GM12864 (cell line): ENCODE results near the gene DCAF15.
A peak's percentile ranks its signal among the peaks of the same experiment; 100 is the strongest.

Experiments
- DNase-seq: peaks from one replicate; pipeline ENCODE4 v3.0.0-alpha.2; 2011; ENCODE audit warnings: low read depth
- H3K4me3 ChIP-seq: 2 replicates; pipeline ENCODE4 v1.5.1; 2011; ENCODE audit warnings: mild to moderate bottlenecking, low read depth, low read length, control low read depth
- TF ChIP-seq, protein P1 (sequence below): IDR thresholded peaks from 2 replicates; pipeline ENCODE4 v1.5.1; 2011; ENCODE audit warnings: low read depth, mild to moderate bottlenecking, moderate library complexity, low read length, control low read depth, inconsistent platforms; ENCODE audit errors: missing control alignments

DCAF15 gene

DNA sequence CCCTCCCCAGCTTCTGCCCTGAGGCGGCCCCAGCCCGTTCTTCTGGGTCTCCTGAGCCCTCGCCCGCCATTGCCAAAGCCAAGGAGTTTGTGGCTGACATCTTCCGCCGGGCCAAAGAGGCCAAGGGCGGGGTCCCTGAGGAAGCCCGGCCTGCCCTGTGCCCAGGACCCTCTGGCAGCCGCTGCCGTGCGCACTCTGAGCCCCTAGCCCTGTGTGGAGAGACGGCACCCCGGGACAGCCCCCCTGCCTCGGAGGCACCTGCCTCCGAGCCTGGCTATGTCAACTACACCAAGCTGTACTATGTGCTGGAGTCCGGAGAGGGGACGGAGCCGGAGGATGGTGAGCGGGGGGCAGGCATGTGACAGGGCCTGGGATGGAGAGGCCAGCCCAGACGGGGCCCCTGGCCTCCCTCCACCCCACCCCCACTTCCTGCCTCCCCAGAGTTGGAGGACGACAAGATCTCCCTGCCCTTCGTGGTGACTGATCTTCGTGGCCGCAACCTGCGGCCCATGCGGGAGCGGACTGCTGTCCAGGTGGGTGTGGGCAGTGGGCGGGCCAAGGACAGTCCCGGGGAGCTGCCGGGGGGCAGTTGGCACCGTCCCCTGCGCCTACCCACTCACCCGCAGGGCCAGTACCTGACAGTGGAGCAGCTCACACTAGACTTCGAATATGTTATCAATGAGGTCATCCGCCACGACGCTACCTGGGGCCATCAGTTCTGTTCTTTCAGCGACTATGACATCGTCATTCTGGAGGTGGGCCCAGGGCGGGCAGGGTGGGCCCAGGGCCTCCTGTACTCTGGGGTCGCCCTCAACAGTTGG is 7.0 kb downstream of the DCAF15 start:
- no peak for DNase-seq
- H3K4me3 ChIP-seq: no peak overlapping the region
- TF ChIP-seq, protein P1, sequence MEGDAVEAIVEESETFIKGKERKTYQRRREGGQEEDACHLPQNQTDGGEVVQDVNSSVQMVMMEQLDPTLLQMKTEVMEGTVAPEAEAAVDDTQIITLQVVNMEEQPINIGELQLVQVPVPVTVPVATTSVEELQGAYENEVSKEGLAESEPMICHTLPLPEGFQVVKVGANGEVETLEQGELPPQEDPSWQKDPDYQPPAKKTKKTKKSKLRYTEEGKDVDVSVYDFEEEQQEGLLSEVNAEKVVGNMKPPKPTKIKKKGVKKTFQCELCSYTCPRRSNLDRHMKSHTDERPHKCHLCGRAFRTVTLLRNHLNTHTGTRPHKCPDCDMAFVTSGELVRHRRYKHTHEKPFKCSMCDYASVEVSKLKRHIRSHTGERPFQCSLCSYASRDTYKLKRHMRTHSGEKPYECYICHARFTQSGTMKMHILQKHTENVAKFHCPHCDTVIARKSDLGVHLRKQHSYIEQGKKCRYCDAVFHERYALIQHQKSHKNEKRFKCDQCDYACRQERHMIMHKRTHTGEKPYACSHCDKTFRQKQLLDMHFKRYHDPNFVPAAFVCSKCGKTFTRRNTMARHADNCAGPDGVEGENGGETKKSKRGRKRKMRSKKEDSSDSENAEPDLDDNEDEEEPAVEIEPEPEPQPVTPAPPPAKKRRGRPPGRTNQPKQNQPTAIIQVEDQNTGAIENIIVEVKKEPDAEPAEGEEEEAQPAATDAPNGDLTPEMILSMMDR: no peak

DNA sequence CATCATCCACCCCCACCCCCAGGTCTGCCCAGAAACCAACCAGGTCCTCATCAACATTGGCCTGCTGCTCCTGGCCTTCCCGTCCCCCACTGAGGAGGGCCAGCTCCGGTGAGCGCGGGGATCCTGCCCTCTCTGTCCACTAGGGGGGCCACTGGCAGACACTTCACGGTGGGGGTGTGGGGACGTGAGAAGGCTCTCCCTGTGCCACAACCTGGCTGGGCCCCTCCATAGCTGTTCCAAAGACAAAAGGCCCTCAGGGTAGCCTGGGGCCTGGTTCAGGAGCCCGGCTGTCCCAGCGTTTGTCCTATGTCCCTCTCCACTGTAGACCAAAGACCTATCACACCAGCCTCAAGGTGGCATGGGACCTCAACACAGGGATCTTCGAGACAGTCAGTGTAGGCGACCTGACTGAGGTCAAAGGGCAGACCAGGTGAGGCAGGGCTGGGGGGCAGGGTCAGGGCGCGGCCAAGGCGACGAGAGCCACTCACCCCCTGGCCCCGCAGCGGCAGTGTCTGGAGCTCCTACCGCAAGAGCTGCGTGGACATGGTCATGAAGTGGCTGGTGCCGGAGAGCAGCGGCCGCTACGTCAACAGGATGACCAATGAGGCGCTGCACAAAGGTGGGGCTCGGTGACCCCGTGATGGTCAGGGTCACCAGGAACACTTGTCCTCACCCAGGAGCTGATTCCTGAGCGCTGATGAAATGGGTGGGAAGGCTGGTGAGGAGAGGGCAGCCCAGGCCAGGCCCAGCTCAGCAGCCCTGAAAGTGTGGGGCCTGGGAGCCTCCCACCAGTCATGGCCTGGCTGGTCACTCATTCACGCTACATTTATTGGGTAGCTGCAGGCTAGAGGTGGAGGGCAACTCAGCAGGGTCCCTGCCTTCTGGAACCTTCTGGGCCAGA is 7.9 kb downstream of the DCAF15 start:
- TF ChIP-seq, protein P1: peak; percentile 34
- DNase-seq: no peak
- no peak overlapping the region for H3K4me3 ChIP-seq

DNA sequence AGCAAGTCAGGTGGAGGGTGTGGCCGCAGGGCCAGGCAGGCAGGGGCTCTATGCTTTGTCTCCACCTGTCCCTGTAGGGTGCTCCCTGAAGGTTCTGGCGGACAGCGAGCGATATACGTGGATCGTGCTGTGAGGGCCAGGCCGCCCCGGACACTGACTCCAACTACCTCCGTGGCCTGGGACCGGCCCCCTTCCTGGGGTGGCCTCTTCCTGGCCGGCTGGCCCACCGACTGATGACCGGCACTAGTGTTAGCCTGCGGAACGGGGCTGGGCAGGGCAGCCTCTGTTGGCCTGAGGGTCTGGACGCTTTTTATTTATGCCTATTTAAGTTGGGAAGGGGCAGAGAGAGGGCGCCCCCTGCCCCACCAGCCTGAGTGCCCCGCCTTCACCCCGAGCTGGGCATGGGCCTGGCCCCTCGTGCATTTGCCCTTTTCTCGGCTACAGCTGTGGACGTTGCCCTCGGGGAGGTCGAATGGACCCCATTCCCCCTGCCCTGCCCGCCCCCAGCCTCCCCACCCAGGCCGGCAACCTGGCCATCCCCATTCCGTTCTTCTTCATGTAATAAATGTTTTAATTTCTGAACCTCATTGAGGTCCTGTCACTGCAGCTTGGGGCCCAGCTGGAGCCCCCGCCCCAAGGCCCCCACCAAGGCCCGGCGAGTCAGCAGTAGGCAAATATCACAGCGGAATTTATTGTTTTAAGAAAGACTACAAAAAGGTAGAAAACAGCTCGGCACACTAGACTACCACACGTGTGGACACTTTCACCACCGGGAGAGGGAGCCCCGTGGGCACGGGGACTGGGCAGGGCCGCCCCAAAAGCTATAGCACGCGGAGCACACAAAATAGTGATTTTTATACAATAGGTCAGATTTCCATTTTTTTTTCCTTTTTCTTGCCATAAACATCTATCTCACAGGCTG is 8.8 kb downstream of the DCAF15 start:
- TF ChIP-seq, protein P1: no peak
- no peak overlapping the region for H3K4me3 ChIP-seq
- no peak for DNase-seq

DNA sequence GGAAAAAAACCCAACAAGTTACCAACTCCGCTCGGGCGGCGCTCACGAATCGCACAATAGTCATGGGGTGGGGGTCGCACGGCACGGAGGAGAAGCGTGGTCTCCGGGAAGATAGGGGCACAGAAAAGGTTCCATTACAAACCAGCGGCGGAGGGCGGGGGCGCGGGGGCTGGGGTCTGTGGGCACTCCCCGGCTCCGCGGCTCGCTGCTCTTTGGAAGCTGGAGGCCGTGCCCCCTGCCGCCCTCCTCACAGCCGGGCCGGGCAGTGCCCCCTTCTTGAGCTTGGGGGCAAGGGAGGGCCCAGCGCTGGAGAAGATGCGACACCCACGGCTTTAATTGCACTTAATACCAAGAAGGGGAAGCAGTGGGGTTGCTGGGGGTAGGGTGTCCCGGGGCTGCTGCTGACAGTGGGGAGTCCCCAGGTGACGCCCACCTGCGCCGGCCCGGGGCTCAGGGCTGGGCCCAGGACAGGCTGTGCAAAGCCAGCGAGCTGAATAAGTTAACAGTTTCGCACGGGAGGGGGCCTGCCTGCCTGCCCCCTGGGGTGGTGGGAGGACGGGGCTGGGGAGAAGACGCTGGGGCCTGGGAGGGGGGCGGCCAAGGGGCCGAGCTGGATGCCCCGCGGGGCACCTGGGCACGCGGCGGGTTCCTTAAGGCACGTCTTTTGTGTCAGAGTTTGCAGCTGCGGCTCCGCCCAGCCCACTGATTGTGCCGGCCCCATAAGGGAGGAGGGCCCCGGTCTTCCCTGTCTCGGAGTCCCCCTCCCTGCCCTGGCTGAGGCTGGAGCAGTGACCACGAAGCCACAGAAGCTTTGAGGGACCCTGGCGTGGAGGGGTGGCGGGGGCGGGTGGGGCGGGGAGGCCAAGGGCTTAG is 9.8 kb downstream of the DCAF15 start:
- TF ChIP-seq, protein P1: no peak
- H3K4me3 ChIP-seq: no peak overlapping the region
- no peak for DNase-seq

DNA sequence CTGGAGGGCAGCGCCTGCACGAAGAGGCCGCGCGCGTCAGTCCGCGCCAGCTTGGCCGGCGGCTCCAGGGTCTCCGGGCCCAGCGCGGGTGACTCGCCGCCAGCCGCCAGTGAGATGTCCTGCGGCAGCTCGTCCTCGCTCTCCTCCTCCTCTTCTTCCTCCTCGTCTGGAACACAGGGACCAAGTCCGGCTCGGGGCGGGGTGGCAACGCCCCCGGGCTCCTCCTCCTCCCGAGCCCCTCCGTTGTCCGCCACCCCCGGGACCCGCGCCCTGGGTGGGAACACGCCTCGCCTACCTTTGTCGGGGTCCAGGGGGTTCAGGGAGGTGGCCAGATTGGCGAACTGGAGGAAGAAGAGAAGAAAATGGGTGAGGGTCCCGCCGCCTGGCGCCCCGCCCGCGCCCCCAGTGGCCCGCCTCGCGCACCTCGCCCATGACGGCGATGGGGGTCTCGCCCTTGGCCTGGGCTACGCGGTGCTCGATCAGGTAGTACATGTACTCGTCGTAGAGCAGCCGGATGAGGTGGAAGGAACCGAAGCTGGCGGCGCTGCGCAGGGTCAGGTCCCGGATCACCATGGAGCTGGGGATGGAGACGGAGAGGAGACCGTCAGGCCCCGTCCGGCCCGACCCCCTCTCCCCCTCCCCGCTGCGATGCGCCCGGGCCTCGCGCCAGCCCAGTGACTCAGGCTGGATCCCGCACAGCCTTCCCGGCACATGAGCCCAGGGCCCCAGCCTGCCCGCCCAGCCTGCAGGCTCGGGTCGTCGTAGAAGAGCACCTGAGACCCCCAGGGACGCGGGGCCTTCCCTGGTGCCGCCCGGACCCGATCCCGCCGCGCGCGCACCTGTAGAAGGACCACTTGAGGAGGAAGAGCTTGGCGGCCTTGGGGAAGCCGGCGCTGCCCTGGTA is 10.6 kb downstream of the DCAF15 start:
- TF ChIP-seq, protein P1: no peak
- no peak overlapping the region for H3K4me3 ChIP-seq
- no peak for DNase-seq
